ENCODE data around the gene LRRC8C.

The LRRC8C gene

GRCh38 chr1:89659322-89660081 is 26.6 kb downstream of the LRRC8C start:
- in situ Hi-C loops (cut with HindIII; ENCODE audit: low sequenced_read_pairs) = no loop called here
- no peak for DNase-seq (ENCODE audit: low read depth, low spot score)
- no peak for TF ChIP-seq CTCF (IDR thresholded peaks at IDR 0.05; ENCODE audit: low read depth, low read length)
- no peak overlapping the region for H3K4me3 ChIP-seq (ENCODE audit: low read depth, low read length)

GRCh38 chr1:89660224-89661061 is 27.5 kb downstream of the LRRC8C start:
- H3K4me3 ChIP-seq (ENCODE audit: low read depth, low read length) = no peak overlapping the region
- in situ Hi-C loops (cut with HindIII; ENCODE audit: low sequenced_read_pairs) = no loop called here
- no peak for DNase-seq (ENCODE audit: low read depth, low spot score)
- TF ChIP-seq CTCF (IDR thresholded peaks at IDR 0.05; ENCODE audit: low read depth, low read length) = no peak

GRCh38 chr1:89665941-89666340 is 33.0 kb downstream of the LRRC8C start:
- DNase-seq (ENCODE audit: low read depth, low spot score) = no peak
- TF ChIP-seq CTCF (IDR thresholded peaks at IDR 0.05; ENCODE audit: low read depth, low read length) = no peak
- in situ Hi-C loops (cut with HindIII; ENCODE audit: low sequenced_read_pairs) = no loop called here
- no peak overlapping the region for H3K4me3 ChIP-seq (ENCODE audit: low read depth, low read length)

- no peak overlapping the region for H3K4me3 ChIP-seq (ENCODE audit: low read depth, low read length)
- no peak for DNase-seq (ENCODE audit: low read depth, low spot score)
- in situ Hi-C loops (cut with HindIII; ENCODE audit: low sequenced_read_pairs) = no loop called here
- no peak for TF ChIP-seq CTCF (IDR thresholded peaks at IDR 0.05; ENCODE audit: low read depth, low read length)
Observed at GRCh38 chr1:89666640-89667039, 33.7 kb downstream of the LRRC8C start.

GRCh38 chr1:89667691-89668090 is 34.8 kb downstream of the LRRC8C start:
- no peak for DNase-seq (ENCODE audit: low read depth, low spot score)
- in situ Hi-C loops (cut with HindIII; ENCODE audit: low sequenced_read_pairs) = no loop called here
- no peak for TF ChIP-seq CTCF (IDR thresholded peaks at IDR 0.05; ENCODE audit: low read depth, low read length)
- no peak overlapping the region for H3K4me3 ChIP-seq (ENCODE audit: low read depth, low read length)

- DNase-seq (ENCODE audit: low read depth, low spot score) = no peak
- H3K4me3 ChIP-seq (ENCODE audit: low read depth, low read length) = no peak overlapping the region
- in situ Hi-C loops (cut with HindIII; ENCODE audit: low sequenced_read_pairs) = no loop called here
- no peak for TF ChIP-seq CTCF (IDR thresholded peaks at IDR 0.05; ENCODE audit: low read depth, low read length)
Observed at GRCh38 chr1:89668961-89669360, 36.0 kb downstream of the LRRC8C start.
